Activated CD8-positive, alpha-beta T cell treated with anti-CD3 and anti-CD28 coated beads for 36 hours (primary cell): ENCODE measurements around the gene KIRREL1. TPM values are rescaled to one million over a fixed set of nuclear protein-coding genes. Genes with fewer than 3 reads are reported as not detected.

Source experiments
- ATAC-seq: fragments of 200-7000 bp; cut with Tn5 transposase; one replicate; pipeline ENCODE4 v1.10.0; 2021; ENCODE audit warnings: mild to moderate bottlenecking, moderate library complexity
- CTCF ChIA-PET: fragments of 350-600 bp; sonication (Branson Sonifier 250); formaldehyde crosslinking; loops from one replicate; lab custom pipeline; 2021; ENCODE audit warnings: antibody characterized with exemption; lab: Charles Lee
- POLR2A ChIA-PET: fragments of 350-600 bp; sonication (Branson Sonifier 250); formaldehyde crosslinking; loops from one replicate; lab custom pipeline; 2021; ENCODE audit warnings: antibody characterized with exemption; lab: Charles Lee
- DNase-seq: peaks from one replicate; pipeline ENCODE4 v3.0.0-alpha.2; 2020
- H3K27ac Mint-ChIP-seq: one replicate; pipeline ENCODE4 v1.8.0; 2021; ENCODE audit warnings: mild to moderate bottlenecking, mixed read lengths
- H3K27me3 Mint-ChIP-seq: one replicate; pipeline ENCODE4 v1.8.0; 2021; ENCODE audit warnings: mixed read lengths
- H3K36me3 Mint-ChIP-seq: one replicate; pipeline ENCODE4 v1.8.0; 2021; ENCODE audit warnings: low read depth, mixed read lengths
- H3K4me1 Mint-ChIP-seq: one replicate; pipeline ENCODE4 v1.8.0; 2021; ENCODE audit warnings: low read depth, mixed read lengths
- H3K4me3 Mint-ChIP-seq: one replicate; pipeline ENCODE4 v1.8.0; 2021; ENCODE audit warnings: mild to moderate bottlenecking, moderate library complexity, mixed read lengths
- H3K9me3 Mint-ChIP-seq: one replicate; pipeline ENCODE4 v1.8.0; 2021; ENCODE audit warnings: mixed read lengths
- CTCF ChIP-seq: fragments of 200-600 bp; IDR thresholded peaks from one replicate; pipeline ENCODE4 v1.8.0; 2022; ENCODE audit warnings: antibody characterized with exemption, mild to moderate bottlenecking
- intact Hi-C: fragments of 100-400 bp; cut with micrococcal nuclease; formaldehyde crosslinking; loops from one replicate; pipeline ENCODE4 v1.10.0; 2022
- total RNA-seq, 2 experiments: library from RNA; stranded (reverse); gene quantifications; one replicate each; pipeline ENCODE4 v1.2.3, GENCODE V29; 2021

The KIRREL1 gene
- total RNA-seq, 2 experiments from 2014 or later = 0.11 to 0.16 TPM

GRCh38 chr1:158147869-158148268, 154.4 kb downstream of the KIRREL1 start:
- Mint-ChIP-seq H3K9me3 (no peaks in the 10 kb centered on the region), H3K27ac (no peak overlapping the region), H3K4me1 (peaks cover 24% of the 10 kb centered on the region), H3K27me3 (peaks cover 2% of the 10 kb centered on the region), H3K4me3 (no peak overlapping the region), H3K36me3 (no peaks in the 10 kb centered on the region)
- ChIA-PET POLR2A (no interaction called here), CTCF (interaction anchor here (0.7 to 1.5 kb wide), 2 partner anchors 23 to 29 kb away, joined by 3 to 4 read pairs; no protein-coding TSS in a partner anchor)
- no peak for DNase-seq
- TF ChIP-seq CTCF = no peak
- intact Hi-C loops = no loop called here
- ATAC-seq = no peak

- Mint-ChIP-seq H3K9me3 (no peaks in the 10 kb centered on the region), H3K27ac (no peak overlapping the region), H3K27me3 (peaks cover 2% of the 10 kb centered on the region), H3K36me3 (no peaks in the 10 kb centered on the region), H3K4me3 (peak overlapping the region; percentile 81), H3K4me1 (peaks cover 24% of the 10 kb centered on the region)
- CTCF ChIA-PET = no interaction called here
- intact Hi-C loops = no loop called here
- ATAC-seq = no peak
- DNase-seq = no peak
- TF ChIP-seq CTCF = no peak
- POLR2A ChIA-PET = no interaction called here
These were observed 155.0 kb downstream of the KIRREL1 start for GRCh38 chr1:158148468-158148867.

GRCh38 chr1:158149175-158149574, 155.7 kb downstream of the KIRREL1 start:
- H3K27ac Mint-ChIP-seq = peak overlapping the region; percentile 89
- CTCF ChIA-PET = interaction anchor here (2.0 kb wide), 1 partner anchor 31 kb away, joined by 4 read pairs; no protein-coding TSS in a partner anchor
- no peaks in the 10 kb centered on the region for H3K36me3 Mint-ChIP-seq
- no peak for TF ChIP-seq CTCF
- peak overlapping the region; percentile 81 for H3K4me3 Mint-ChIP-seq
- H3K9me3 Mint-ChIP-seq = no peaks in the 10 kb centered on the region
- POLR2A ChIA-PET = interaction anchor here (1.0 kb wide), 1 partner anchor 13 kb away, joined by 3 read pairs; no protein-coding TSS in a partner anchor
- DNase-seq (no peak), ATAC-seq (no peak)
- intact Hi-C loops = no loop called here
- H3K27me3 Mint-ChIP-seq = peaks cover 2% of the 10 kb centered on the region
- peaks cover 24% of the 10 kb centered on the region for H3K4me1 Mint-ChIP-seq

Other genes starting within 250 kb of the KIRREL1 start
- not detected for gene FCRL2, start 216.5 kb upstream of the KIRREL1 start, total RNA-seq
- gene FCRL1, start 173.5 kb upstream of the KIRREL1 start, total RNA-seq = under 1 TPM in 1 of 2 experiments, not detected in 1; 0.29 TPM
- gene CD5L, start 151.8 kb upstream of the KIRREL1 start, total RNA-seq = not detected
- gene CD1D, start 187.2 kb downstream of the KIRREL1 start, total RNA-seq = not detected